GM12872 (cell line): ENCODE results near the gene MAGEA2.
"Not testable (repeated sequence)": the region's sequence is repeated elsewhere in the genome, so short reads cannot be mapped to it uniquely, and the experiment has no call there.

Source experiments
- TF ChIP-seq, protein P1 (sequence below): IDR thresholded peaks from 3 replicates; pipeline ENCODE4 v1.5.1; 2011; ENCODE audit warnings: low read depth, mild to moderate bottlenecking, low read length, moderate library complexity; ENCODE audit not compliant: insufficient read depth

MAGEA2 gene

DNA sequence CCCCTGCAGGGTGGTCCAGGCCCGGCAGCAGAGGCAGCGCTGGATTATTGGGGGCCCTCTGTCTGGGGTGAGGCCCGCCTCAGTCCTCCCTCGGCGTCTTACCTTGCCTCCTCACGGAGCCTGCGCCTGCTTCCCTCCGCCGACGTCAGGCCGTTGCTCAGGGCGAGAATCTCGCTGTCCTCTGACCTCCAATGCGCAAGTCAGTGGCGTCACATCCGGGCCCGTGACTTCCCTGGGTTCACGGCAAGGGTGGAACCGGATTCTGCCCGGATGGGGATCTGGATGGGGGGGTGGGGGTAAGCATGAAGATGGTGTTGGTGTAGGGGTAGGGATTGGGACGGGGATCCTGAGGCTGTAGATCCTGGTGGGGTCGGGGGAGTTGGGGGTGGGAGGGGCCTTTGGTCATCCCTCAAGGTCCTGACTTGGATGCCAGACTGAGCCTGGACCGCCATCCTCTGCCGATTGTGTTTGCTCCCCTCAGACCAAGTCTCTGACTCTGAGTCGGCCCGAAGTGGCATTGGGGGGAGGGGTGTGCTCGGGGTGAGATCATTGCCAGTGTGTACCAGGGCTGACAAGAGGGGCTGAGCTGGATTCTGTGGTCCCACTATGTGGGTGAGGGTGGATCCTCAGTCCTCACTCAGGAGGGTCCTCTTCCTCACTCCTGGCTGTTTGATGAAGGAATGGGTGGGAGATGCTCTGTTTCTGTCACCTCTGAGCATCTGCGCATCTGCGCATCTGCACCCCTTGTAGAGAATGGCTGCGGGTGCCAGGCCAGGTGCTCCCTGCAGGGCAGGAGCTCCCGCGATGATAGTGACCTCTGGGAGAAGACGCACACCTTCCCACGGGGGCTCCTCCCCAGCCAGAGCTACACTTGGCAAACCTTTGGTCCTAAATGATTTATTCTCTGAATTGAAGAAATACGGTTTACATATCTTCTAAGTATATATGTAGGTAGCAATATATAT lies at the start of gene MAGEA2:
Gene MAGEA2, minus strand, starts transcription at position 157 of the 965 bp plus-strand sequence. CDS start 2,479 bp downstream, outside the sequence.
- TF ChIP-seq, protein P1, sequence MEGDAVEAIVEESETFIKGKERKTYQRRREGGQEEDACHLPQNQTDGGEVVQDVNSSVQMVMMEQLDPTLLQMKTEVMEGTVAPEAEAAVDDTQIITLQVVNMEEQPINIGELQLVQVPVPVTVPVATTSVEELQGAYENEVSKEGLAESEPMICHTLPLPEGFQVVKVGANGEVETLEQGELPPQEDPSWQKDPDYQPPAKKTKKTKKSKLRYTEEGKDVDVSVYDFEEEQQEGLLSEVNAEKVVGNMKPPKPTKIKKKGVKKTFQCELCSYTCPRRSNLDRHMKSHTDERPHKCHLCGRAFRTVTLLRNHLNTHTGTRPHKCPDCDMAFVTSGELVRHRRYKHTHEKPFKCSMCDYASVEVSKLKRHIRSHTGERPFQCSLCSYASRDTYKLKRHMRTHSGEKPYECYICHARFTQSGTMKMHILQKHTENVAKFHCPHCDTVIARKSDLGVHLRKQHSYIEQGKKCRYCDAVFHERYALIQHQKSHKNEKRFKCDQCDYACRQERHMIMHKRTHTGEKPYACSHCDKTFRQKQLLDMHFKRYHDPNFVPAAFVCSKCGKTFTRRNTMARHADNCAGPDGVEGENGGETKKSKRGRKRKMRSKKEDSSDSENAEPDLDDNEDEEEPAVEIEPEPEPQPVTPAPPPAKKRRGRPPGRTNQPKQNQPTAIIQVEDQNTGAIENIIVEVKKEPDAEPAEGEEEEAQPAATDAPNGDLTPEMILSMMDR = not testable (repeated sequence)

DNA sequence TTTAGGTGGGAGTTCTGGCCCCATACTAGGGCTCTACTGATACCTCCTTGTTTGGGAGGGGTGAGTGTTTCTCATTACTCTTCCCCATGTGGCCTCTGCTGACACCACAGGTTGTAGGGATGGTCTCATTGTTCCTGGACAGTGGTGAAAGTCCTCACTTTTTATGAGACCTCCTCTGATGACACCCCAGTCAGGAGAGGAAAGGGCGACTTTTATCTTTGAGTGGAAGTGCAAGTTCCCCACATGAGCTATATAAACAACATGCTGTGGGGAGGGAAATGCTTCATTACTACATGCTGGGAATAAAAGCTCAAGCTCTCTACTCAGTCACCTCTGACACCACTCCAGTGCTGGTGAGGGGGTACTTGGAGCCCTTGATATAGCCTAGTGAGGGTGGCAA lies 45.3 kb upstream of the MAGEA2 start:
- TF ChIP-seq, protein P1 = no peak

DNA sequence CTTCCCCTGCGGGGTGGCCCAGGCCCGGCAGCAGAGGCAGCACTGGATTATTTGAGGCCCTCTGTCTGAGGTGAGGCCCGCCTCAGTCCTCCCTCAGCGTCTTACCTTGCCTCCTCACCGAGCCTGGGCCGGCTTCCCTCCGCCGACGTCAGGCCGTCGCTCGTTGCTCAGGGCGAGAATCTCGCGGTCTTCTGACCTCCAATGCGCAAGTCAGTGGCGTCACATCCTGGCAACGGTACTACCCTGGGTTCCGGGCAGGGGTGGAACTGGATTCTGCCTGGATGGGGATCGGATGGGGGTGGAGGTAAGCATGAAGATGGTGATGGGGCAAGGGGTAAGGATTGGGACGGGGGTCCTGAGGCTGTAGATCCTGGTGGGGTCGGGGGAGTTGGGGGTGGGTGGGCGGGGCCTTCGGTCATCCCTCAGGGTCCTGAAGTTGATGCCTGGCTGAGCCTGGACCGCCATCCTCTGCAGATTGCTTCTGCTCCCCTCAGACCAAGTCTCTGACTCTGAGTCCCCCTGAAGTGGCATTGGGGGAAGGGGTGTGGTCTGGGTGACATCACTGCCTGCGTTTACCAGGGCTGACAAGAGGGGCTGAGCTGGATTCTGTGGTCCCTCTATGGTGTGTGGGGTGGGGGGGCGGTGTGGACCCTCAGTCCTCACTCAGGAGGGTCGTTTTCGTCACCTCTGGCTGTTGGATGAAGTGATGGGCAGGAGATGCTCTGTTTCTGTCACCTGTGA lies 16.1 kb upstream of the MAGEA2 start, which contains the start of gene MAGEA6:
Gene MAGEA6, minus strand, starts transcription at position 141 of the 741 bp plus-strand sequence. CDS start 2,039 bp downstream, outside the sequence.
- TF ChIP-seq, protein P1 = not testable (repeated sequence)

GRCh38 chrX:152758918-152759317 lies 5.3 kb upstream of the MAGEA2 start, which contains the start of gene CSAG3:
Gene CSAG3, plus strand, starts transcription at chrX:152759218.
- TF ChIP-seq, protein P1 = not testable (repeated sequence)

DNA sequence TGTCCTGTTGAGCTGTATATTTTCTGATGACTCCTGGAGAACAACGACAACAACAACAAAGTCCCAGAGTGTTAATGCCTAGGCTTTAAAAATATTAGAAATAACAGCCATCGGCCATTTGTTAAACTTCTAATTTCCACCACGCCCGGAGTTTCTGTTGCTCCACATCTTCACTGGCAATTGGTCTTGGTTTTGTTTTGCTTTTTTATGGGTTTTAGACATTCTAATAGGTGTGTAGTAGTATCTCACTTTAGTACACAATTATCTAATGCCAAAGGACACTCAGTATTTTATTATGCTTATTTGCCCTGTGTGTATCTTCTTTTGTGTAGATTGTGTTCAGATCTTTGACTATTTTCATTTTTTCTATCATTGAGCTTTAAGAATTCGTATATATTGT lies 15.1 kb downstream of the MAGEA2 start:
- TF ChIP-seq, protein P1 = no peak

DNA sequence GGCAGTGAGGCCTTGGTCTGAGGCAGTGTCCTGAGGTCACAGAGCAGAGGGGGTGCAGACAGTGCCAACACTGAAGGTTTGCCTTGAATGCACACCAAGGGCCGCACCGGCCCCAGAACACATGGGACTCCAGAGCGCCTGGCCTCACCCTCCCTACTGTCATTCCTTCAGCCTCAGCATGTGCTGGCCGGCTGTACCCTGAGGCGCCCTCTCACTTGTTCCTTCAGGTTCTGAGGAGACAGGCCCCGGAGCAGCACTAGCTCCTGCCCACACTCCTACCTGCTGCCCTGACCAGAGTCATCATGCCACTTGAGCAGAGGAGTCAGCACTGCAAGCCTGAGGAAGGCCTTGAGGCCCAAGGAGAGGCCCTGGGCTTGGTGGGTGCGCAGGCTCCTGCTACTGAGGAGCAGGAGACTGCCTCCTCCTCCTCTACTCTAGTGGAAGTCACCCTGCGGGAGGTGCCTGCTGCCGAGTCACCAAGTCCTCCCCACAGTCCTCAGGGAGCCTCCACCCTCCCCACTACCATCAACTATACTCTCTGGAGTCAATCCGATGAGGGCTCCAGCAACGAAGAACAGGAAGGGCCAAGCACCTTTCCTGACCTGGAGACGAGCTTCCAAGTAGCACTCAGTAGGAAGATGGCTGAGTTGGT lies 17.7 kb downstream of the MAGEA2 start:
- TF ChIP-seq, protein P1 = no peak
